Measurements from ENCODE around the gene HRAS. TPM values are rescaled to one million over a fixed set of nuclear protein-coding genes. Genes with fewer than 3 reads are reported as not detected.

The HRAS gene
- total RNA-seq, 1 experiment from 2014 or later: 90.2 TPM

DNA sequence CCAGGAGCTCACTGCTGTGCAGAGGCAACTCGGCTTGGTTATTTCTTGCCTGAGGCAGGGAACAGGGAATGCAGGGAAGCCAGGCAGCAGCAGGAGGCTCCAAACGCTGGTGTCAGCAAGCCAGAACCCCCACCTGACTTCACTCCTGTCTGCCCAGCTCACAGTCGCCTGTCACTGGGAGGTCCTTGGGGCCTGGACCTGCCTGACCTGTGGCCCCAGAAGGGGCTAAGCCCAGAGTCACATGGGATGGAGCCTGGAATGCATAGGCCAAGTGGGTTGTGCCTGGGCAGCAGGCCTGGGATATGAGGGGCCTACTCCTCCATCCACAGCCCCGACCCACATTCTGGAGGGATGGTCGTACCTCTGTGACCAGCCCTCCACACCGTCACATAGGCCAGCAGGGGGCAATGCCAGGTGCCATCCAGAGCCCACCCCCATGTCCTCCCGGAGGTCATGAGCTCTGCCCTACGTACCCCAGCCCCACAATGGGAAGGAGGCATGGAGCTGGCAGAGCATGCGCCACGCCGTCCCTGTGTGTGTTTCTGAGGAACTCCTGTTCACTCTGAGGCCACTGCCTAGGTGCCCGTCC, 30.6 kb upstream of the HRAS start:
- H3K9me3 ChIP-seq (ENCODE audit: low read depth, low read length, poor library complexity, severe bottlenecking): no peaks in the 10 kb centered on the region
- intact Hi-C loops (cut with micrococcal nuclease; ENCODE audit: unreplicated experiment): no loop called here
- no peak for DNase-seq (ENCODE audit: low spot score)
- no peak overlapping the region for H3K4me3 ChIP-seq (ENCODE audit: low read depth, low read length, poor library complexity, severe bottlenecking)
- no peak overlapping the region for H3K27ac ChIP-seq (ENCODE audit: low read depth, low read length, poor library complexity, severe bottlenecking)
- H3K36me3 ChIP-seq (ENCODE audit: insufficient read depth, low read length, poor library complexity, severe bottlenecking): no peaks in the 10 kb centered on the region
- ChIA-PET POLR2A (ENCODE audit: low non-redundant PET) (no interaction called here), CTCF (no interaction called here)
- H3K4me1 ChIP-seq (ENCODE audit: insufficient read depth, low read length, poor library complexity, severe bottlenecking): peaks cover 3% of the 10 kb centered on the region
- no peak for TF ChIP-seq CTCF (conservative IDR thresholded peaks at IDR 0.05; ENCODE audit: low read depth, low read length)
- no peak for TF ChIP-seq EZH2 (IDR thresholded peaks at IDR 0.05; ENCODE audit: borderline replicate concordance, low read depth, low read length, poor library complexity, severe bottlenecking)
- no TSS peak for BruUV-seq (replicated peaks)
- no peaks in the 10 kb centered on the region for H3K27me3 ChIP-seq (replicated peaks; ENCODE audit: insufficient read depth, low read depth, low read length, poor library complexity)

DNA sequence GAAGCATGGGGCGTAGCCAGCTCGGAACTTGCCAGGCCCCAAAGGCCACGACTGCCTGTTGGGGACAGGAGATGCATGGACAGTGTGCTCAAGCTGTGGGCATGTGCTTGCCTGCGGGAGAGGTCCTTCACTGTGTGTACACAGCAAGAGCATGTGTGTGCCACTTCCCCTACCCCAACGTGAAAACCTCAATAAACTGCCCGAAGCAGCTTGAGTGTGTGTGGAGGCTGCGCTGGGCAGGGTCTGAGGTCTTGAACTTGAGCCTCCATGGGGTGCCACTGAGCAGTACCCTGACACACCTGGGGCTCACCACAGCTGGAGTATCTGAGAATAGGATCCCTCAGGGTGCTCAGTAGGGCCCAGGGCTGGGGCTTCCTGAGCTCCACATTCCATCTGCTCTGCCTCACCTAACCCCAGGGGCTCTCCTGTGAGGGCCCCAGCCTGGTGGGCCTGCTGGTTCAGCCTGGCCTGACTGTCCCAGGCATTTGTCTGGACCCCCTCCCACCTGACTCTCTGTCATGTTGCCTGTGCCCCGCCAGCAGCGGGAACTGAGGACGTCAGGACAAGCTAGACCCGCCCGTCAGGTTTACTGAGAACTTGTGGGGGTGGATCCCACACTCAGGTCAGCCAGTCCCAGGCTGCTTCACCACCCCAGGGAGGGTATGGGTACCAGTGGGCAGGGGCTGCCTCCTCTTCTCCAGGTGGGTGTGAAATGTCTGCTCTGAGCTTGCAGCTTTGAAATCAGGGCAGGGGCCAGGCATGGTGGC, 28.6 kb upstream of the HRAS start:
- Histone ChIP-seq H3K9me3 (ENCODE audit: low read depth, low read length, poor library complexity, severe bottlenecking) (no peaks in the 10 kb centered on the region), H3K36me3 (ENCODE audit: insufficient read depth, low read length, poor library complexity, severe bottlenecking) (no peaks in the 10 kb centered on the region), H3K4me1 (ENCODE audit: insufficient read depth, low read length, poor library complexity, severe bottlenecking) (peaks cover 9% of the 10 kb centered on the region), H3K27ac (ENCODE audit: low read depth, low read length, poor library complexity, severe bottlenecking) (no peak overlapping the region), H3K4me3 (ENCODE audit: low read depth, low read length, poor library complexity, severe bottlenecking) (no peak overlapping the region), H3K27me3 (replicated peaks; ENCODE audit: insufficient read depth, low read depth, low read length, poor library complexity) (no peaks in the 10 kb centered on the region)
- intact Hi-C loops (cut with micrococcal nuclease; ENCODE audit: unreplicated experiment): no loop called here
- ChIA-PET CTCF (no interaction called here), POLR2A (ENCODE audit: low non-redundant PET) (interaction anchor here (0.5 kb wide), 1 partner anchor 27 kb away, joined by 10 read pairs; no protein-coding TSS in a partner anchor)
- DNase-seq (ENCODE audit: low spot score): no peak
- no peak for TF ChIP-seq CTCF (conservative IDR thresholded peaks at IDR 0.05; ENCODE audit: low read depth, low read length)
- TF ChIP-seq EZH2 (IDR thresholded peaks at IDR 0.05; ENCODE audit: borderline replicate concordance, low read depth, low read length, poor library complexity, severe bottlenecking): no peak
- no TSS peak for BruUV-seq (replicated peaks)

- Histone ChIP-seq H3K27me3 (replicated peaks; ENCODE audit: insufficient read depth, low read depth, low read length, poor library complexity) (no peaks in the 10 kb centered on the region), H3K4me1 (ENCODE audit: insufficient read depth, low read length, poor library complexity, severe bottlenecking) (peaks cover 9% of the 10 kb centered on the region), H3K4me3 (ENCODE audit: low read depth, low read length, poor library complexity, severe bottlenecking) (no peak overlapping the region), H3K9me3 (ENCODE audit: low read depth, low read length, poor library complexity, severe bottlenecking) (no peaks in the 10 kb centered on the region), H3K36me3 (ENCODE audit: insufficient read depth, low read length, poor library complexity, severe bottlenecking) (no peaks in the 10 kb centered on the region), H3K27ac (ENCODE audit: low read depth, low read length, poor library complexity, severe bottlenecking) (no peak overlapping the region)
- POLR2A ChIA-PET (ENCODE audit: low non-redundant PET): interaction anchor here (0.5 kb wide), 1 partner anchor 28 kb away, joined by 10 read pairs; no protein-coding TSS in a partner anchor
- no peak for DNase-seq (ENCODE audit: low spot score)
- intact Hi-C loops (cut with micrococcal nuclease; ENCODE audit: unreplicated experiment): no loop called here
- CTCF ChIA-PET: no interaction called here
- no peak for TF ChIP-seq EZH2 (IDR thresholded peaks at IDR 0.05; ENCODE audit: borderline replicate concordance, low read depth, low read length, poor library complexity, severe bottlenecking)
- no peak for TF ChIP-seq CTCF (conservative IDR thresholded peaks at IDR 0.05; ENCODE audit: low read depth, low read length)
- no TSS peak for BruUV-seq (replicated peaks)
These were observed 27.9 kb upstream of the HRAS start for GRCh38 chr11:563066-563811.

Data from A673 (cell line).